Vagina (tissue), 2 donors: ENCODE measurements around the gene TYW5.

ENCODE experiments used
- CTCF ChIP-seq, 3 experiments: fragments of 450-650 bp in 2 of 3; fragments of 200-600 bp in 1 of 3; sonication (generic) in 1 of 3; IDR thresholded peaks; one replicate each; pipeline ENCODE4 v1.5.1; 2017 to 2019; ENCODE audit warnings: antibody characterized with exemption in 3 of 3, mild to moderate bottlenecking in 2 of 3, moderate library complexity in 2 of 3
- POLR2A ChIP-seq, 2 donors: fragments of 450-650 bp; IDR thresholded peaks; one replicate each; pipeline ENCODE4 v1.6.1; 2017; ENCODE audit warnings: antibody characterized with exemption in 2 of 2, mild to moderate bottlenecking in 2 of 2, moderate library complexity in 2 of 2

GRCh38 chr2:199901942-199902341 is 53.3 kb downstream of the TYW5 start:
- no peak for TF ChIP-seq CTCF (IDR thresholded peaks at IDR 0.05)
- TF ChIP-seq POLR2A (IDR thresholded peaks at IDR 0.05) = no peak
